Non-pigmented ciliary epithelial cell (primary cell): ENCODE results near the gene SIK3.

Source experiments
- DNase-seq: peaks from one replicate; pipeline ENCODE4 v3.0.0-alpha.2; 2010; ENCODE audit warnings: low read depth

Gene SIK3

DNA sequence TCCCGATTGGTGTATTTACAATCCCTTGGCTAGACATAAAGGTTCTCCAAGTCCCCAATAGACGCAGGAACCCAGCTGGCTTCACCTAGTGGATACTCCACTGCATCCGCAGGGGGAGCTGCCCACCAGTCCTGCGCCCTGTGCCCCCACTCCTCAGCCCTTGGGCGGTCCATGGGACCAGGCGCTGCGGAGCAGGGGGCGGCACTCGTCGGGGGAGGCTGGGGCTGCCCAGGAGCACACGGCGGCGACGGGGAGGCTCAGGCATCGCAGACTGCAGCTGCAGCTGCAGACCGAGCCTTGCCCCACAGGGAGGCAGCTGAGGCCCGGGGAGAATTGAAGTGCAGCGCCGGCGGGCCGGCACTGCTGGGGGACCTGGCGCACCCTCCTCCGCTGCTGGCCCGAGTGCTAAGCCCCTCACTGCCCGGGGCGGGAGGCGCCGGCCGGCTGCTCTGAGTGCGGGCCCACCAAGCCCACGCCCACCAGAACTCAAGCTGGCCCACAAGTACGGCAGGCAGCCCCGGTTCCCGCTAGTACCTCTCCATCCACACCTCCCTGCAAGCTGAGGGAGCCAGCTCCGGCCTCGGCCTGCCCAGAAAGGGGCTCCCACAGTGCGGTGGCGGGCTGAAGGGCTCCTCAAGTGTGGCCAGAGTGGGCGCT lies 12.2 kb upstream of the SIK3 start:
- DNase-seq, result no peak

DNA sequence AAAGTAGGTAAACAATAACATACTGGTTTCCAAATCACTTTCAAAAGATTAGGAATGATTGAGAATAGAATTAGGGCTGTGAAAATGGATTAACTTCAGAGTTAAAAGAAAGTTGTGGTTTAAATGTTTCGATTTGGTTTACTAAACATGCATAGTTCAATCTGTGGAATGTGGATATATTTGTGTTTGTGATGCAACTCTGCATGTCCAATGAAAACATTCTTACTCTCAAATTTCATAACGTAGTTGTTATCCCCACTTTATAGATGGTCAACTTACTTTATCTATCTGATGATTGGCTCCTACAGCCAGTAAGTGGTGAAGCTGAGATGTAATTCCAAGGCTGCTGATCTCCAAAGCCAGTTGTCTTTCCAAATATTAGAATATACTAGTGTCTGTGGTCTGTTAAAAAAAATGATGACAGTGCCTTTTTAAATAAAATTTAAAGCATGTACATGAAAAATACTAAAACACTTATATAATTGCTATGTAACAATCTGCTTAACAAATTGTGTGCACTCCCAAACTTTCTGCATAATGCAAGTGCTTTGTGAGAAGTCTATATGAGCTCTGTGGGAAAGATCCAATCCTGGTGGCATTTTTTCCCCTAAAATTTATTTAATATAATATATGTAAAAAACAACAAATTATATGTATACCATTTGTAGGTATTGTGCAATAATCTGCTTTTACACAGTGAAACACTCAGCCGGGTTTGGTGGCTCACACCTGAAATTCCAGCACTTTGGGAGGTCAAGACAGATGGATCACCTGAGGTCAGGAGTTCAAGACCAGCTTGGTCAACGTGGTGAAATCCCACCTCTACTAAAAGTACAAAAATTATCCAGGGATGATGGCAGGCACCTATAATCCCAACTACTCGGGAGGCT lies 9.7 kb upstream of the SIK3 start:
- DNase-seq, result no peak

DNA sequence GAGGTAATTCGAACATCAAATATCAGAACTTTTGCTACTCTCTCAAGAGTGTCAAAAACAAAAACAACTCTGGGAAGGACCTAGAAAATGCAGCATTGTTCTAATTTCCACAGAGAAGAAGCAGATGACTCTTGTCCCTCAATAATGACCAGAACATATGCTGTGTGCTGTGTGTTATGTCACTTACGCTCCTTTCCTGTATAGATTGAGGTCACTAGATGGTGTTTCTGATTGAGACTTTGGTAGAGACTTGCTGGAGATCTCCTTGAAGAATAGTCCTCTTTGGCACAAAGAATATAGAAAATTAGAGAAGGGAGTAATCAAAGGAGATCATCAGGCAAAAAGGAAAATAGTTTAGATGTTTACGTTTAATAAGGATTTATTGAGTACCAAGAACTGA lies 2.3 kb upstream of the SIK3 start:
- no peak for DNase-seq

DNA sequence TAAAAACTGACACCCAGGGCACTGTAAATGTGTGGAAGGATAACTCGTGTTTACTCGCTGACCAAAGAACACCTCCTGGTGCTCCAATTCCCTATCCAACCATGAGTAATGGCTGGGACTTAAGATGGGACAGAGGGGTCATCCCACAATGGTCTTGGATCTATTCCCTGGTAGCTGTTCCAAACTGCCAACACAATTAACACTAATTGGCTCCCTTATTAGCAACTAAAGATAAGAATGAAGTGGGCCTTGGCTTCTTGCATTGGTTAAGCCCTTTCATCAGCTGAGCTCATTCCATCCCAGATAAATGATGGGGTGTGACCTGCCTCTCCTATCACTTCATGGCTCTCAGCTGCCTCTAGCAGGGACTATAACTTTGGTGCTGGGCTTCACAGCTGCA lies 1.5 kb upstream of the SIK3 start:
- no peak for DNase-seq

DNA sequence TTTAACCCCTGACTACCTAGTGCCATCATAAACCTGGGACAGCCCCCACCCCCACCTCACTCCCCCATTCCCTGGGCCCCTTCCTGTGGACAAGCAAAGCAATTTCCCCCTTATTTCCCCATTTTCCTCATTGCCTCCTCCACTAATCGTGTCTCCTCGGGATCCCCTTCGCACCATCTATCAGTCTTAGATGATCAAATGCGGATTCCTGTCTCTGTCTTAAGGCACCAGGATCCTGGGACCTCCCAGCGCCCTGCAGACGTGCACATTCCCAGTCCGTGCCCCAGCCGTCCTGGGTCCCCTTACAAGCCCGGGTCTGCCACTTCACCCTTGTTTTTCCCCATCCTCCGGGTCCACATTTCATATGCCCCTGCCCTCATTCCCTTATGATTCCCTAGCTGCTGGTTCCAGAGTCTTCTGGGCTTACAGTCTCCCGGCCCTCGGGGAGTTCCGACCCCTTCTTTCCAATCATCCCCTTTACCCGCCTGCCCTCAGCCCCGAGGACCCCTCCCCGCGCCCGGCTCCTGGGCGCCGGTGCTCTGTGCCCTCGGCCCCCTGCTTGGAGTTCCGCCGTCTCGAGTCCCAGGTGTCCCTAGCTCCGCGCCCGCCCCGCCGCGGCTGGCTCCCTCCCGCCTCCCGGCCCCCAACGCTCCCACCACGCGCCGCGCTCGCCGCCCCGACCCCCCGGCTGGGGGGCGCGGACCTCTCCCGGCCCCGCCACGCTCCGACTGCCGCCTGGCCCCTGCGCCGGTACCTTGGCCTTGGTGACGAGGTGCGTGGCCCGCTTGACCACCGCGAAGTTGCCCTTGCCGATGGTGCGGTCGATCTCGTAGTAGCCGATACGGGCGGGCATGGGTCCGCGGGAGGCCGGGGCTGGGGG lies 599 bp downstream of the SIK3 start:
- no peak for DNase-seq

DNA sequence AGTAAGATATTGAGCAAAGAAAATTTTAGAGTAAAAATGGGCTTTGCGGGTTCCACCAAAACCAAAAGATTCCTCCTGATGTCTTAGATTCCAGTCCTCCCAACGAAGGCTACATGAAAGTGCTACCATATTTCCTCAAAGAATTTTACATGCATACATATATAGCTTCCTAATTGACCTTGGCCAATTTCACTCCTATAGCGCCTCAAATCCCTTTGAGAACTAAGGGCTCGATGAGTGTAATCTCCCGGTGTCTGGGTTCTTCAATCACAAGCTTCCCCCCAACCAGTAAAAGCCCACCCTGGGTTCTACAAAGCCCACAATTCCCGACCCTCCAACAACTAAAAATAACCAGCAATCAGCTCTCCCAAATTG lies 1.2 kb downstream of the SIK3 start:
- no peak for DNase-seq

DNA sequence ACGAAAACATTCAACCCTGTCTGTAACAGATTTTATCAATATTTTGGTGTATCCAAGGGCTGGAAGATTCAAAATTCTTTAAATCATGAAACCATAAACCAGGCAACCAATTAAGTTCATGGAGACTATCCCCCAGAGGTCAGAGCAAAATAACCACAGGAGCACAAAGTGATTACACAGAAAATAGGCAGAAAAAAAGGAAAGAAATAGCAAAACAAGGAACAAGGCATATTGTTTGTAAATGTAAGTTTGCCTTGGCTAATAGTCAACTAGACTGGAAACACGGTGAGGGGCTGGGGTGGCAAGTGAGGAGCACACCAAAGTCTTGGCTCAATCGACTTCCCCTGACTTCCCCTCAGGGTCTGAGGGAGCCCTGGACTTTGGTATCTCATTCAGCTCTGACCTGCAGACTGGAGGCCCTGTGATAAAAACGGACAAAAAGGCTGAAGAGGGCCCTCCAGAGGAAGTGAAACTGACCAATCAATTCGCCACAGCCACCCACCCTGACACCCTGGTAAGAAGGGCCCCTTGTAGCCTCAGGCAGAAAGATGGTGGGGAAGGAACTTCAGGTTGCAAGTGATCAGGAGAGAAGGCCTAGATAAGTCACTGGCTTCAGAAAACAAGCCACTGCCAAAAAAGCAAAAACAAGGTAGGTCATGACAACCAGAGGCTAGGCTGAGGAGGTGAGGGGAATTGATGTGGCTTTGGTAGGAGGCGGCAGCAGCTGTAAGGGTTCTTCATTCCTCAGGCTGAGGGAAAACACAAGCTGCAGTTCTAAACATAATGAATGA lies 1.8 kb downstream of the SIK3 start:
- DNase-seq, result no peak

DNA sequence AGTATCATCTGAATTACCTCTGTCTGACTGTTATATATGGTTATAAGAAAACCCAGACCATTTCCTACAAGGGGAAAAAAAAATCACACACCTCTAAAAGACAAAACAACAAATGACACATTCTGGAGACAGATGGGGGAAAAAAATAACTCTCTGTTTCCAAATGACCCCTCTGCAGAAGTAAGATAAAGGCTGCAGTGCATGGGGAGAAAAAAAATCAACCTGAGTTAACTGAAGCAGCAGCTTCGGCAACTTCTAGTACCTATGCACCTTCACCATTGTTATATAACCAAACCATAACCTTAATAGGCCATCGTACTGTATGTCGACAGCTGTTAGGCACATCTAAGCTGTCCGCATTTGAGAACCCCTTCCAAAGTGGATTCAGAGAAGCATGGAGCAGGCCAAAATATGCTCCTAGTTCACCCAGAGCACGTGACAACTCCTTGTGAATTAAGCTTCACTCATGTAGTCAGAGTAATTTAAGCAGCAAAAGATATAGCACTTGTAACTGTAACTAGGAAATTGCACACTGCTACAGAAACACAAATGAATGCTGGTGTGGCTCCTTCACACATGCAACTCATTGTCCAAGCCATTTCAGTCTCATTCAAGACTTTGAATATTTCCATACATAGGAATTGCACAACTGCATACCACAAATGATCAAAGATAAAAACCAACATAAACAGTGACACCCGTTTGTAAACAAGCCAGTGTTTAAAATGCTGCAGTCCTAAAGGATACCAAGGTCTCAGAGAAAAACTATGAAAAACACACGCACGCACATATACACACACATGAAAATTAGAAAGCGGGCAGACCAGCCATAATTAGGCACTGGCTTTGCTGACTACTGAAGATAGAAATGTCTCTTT lies 2.7 kb downstream of the SIK3 start:
- DNase-seq, result no peak

DNA sequence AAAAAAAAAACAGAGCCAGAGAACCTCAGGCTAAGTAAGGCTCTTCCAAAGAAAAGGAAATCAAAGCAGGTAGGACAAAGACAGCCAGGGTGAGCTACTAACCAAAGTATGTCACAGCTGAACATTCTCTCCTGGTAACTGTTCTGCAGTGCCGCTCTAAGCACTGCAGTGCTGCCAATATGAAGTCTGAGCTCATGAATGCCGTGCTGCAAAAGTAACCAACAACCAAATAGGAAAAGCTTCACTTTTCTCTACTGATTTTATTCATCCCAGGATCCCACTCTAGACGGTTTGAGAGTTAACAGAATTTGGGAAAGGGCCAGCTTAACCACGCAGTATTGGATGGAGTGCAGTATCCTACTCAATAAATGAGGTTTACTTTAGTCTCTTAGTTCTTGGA lies 3.5 kb downstream of the SIK3 start:
- no peak for DNase-seq

DNA sequence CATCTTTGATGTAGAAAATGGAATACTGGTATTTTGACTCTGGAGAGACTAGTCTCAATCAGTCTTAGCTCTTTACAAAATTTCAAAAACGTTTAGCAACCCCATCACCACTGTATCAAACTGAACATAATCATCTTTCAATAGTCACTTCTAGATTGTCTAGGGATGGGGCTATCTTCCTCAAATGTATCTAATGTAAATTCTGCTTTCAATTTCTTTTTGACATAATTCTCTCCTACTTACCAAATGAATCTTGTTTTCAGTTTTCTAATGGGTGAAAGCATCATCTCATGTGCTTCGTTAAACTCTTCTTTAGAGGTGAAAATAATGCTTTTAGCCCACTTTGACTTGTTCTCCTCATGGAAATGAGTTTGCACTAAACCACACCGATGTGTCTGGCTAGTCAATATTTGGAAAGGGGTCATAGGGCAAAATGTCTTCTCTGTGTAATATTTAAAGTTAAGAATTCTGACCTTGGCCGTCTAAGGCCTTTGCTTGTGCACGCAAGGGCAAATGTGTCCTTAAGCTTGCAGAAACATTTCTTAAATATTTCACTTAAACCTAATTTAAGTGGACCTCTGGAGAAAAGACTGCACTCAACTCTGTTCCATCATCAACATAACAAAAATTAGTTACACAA lies 5.2 kb downstream of the SIK3 start:
- DNase-seq, result no peak

DNA sequence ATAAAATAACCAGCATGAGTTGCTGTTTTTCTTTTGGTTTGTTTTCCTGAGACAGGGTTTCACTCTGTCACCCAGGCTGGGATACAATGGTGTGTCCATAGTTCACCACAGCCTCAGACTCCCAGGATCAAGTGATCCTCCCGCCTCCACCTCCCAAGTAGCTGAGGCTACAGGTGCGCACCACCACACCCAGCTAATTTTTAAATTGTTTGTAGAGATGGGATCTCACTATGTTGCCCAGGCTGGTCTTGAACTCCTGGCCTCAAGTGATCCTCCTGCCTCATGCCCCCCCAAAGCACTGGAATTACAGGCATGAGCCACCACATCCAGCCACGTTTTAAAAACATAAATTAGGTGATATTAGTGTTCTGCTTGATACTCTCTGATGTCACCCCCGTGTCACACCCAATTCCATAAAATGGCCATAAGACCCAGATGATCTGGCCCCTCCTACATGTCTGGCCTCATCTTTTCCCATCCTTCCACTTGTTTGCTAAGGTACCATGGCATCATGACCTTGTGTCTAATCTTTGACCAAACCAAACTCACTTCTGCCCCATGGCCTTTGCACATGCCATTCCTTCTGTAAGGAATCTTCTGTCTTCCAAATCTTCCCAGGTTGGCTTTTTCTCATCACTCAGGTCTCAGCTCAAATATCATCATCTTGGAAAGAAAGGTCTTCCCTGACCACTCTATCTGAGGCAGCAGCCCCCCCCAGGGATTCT lies 6.3 kb downstream of the SIK3 start:
- DNase-seq, result no peak

DNA sequence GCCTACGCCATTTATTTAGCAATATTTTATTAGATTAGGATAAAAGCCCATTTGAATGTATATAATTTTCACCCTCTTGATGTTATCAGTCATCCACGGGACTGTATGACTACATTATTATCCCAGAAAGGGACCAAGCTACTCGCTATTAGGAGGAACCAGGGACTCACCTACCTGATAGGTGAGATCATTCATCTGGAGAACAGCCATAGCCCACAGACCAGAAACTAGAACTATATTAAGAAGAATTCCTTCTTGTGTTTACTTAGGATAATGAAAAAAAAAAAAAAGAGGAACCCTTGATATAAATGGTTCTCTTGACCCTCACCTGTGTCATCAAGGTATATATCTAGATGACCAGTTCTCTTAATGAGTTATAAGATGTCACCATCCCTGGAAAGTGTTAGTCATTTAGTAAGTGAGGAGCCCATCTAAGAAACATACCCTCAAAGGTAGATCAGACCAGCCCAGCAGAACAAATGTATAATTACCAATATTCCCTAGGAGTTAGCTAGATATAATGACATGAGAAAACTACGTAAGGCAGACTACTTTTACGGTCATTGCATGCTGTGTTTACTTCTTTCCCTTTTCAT lies 8.0 kb downstream of the SIK3 start:
- DNase-seq, result no peak

DNA sequence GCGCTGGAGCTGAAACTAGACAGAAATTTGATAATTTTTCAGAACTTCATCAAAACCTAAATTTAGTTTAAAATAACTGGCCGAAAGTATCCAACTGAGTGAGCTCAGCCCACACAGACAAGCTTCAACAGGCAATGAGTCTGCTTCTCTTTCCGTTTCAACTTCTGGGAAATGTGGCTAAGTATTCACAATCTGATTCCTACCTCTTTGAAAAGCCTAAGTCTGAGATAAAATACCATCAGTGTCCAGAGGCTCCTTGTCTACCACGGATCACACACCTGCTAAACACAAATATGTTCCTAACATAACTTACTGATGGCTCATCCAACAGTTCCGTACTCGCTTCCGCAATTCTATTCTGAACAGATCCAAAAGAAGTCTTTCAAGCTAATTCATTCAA lies 8.5 kb downstream of the SIK3 start:
- DNase-seq, result no peak

DNA sequence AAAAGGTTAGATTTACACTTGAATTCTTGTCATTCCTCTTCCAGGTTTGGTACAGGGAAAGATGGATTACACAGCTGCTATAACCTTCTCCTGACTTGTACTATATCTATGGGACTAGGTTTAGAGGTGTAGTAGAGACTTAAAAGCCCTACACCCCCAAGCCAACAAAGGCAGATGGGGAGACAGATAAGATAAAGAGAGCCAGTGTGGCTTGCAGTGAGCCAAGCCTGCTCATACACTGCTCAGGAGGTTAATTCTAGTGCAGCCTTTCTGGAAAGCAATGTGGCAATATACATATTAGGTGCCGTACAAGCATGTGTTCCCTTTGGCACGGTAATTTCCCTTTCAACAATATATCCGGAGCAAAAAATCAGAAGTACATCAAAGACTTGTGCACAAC lies 10.8 kb downstream of the SIK3 start:
- no peak for DNase-seq

DNA sequence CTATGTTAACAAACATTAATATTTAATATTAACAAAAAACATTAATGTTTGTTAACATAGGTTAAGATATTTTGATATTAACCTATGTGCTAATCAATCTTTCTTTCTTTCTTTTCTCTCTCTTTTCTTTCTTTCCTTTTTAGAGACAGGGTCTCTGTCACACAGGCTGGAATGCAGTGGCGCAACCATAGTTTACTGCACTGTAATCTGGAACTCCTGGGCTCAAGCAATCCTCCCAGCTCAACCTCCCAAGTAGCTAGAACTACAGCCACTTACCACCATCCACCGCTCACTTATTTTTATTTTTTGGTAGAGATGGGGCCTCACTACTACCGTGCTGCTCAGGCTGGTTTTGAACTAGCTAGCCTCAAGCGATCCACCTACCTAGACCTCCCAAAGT lies 13.2 kb downstream of the SIK3 start:
- DNase-seq, result no peak

DNA sequence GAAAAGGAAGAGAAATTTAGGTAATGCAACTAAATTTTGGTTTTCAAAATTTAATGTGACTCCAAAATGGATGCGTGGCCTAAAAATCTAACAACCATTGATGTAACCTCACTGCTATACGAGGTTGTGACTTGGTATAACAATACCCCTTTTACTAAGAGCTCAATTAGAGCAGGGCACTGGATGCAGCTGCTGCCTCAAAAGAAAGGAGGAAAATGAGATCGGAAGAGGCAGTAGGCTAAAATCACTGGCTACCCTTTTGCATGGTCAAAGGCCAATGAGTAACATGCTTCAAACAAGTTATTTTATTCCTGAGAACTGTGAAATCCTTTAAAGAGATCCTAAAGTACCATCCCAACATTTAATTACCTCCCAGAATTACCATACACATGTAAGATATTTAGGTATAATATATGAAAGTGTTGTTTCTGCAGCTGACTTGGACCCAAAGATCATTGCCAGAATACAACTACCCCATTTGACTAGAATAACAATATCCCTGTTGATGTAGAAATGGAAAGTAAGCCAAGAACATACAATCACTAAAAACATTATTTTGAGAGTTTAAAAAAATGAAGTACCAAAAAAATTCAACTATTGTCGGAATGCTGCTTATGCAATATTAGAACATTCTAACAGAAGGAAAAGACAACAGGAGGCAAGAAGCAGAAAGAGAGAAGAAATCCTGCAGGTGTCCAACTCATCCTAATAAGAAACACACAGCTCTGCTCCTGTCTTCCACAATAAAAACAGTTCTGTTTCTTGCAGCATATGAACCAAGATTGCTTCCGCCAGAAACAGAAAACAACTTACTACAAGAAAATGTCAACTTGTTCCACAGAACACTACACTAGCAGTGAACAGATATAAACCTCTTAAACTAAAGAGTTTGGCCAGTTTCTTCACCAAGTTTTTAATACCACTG lies 15.0 kb downstream of the SIK3 start:
- no peak for DNase-seq

DNA sequence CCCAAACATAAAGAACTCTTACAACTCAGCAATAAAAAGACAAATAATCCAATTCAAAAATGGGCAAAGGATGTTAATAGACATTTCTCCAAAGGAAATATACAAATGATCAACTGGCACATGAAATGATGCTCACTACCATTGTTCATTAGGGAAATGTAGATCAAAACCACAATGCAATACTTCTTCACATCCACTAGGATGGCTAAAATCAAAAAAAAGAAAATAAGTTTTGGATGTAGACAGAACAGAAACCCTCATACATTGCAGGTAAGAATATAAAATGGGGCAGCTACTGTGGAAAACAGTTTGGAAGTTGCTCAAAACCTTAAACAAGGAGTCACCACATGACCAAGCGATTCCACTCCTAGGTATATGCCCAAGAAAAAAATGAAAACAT lies 16.3 kb downstream of the SIK3 start:
- DNase-seq, result no peak

DNA sequence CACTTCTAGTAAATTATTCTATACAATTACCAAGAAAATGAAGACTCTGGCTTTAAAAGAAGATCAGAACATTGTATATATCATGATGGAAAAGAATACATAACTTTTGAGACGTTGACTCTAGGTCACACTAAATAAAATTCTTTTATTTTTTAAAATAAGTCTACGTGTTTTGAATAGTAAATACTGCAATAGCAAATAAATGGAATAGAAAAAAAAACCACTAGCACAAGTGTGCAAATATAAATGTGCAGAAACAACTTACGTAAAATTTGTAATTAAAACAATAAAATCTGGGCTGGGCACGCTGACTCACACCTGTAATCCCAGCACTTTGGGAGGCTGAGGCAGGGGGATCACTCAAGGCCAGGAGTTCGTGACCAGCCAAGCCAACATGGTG lies 17.9 kb downstream of the SIK3 start:
- DNase-seq, result no peak
